ENCODE results near the gene CACNA1G.

CACNA1G gene

DNA sequence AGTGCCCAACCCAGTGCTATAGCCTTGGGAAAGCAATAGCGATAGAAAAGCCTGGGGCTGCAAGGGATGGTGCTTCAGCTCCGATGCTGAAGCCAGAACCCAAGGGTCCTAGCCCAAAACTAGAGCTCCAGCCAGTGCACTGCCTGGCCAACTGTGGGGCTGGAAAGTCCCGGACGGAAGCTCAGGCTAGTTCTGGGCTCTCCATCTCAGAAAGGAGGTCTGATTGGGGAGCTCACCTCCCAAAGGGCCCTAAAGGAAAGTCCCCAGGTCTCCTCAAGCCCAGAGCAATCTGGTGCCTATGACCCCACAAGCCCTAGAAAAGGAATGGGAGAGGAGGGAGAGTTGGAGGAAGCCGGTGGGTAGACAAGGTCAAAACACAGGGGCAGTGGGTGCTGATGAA is 72.1 kb downstream of the CACNA1G start:
- H3K27ac ChIP-seq, result no peak overlapping the region
- TF ChIP-seq CTCF (conservative IDR thresholded peaks at IDR 0.05), result no peak

GRCh38 chr17:50633683-50634082 is 73.2 kb downstream of the CACNA1G start:
- H3K27ac ChIP-seq, result no peak overlapping the region
- no peak for TF ChIP-seq CTCF (conservative IDR thresholded peaks at IDR 0.05)

- no peak for TF ChIP-seq CTCF (conservative IDR thresholded peaks at IDR 0.05)
- peak within 1 kb of the TSS; percentile 69; the same call in 1 of the 2 replicates for H3K27ac ChIP-seq
Observed at GRCh38 chr17:50634224-50634914, 73.9 kb downstream of the CACNA1G start, which contains the start of gene ABCC3. Gene ABCC3, plus strand, starts transcription at chr17:50634881. Its CDS starts 56 bp downstream, at chr17:50634937.

DNA sequence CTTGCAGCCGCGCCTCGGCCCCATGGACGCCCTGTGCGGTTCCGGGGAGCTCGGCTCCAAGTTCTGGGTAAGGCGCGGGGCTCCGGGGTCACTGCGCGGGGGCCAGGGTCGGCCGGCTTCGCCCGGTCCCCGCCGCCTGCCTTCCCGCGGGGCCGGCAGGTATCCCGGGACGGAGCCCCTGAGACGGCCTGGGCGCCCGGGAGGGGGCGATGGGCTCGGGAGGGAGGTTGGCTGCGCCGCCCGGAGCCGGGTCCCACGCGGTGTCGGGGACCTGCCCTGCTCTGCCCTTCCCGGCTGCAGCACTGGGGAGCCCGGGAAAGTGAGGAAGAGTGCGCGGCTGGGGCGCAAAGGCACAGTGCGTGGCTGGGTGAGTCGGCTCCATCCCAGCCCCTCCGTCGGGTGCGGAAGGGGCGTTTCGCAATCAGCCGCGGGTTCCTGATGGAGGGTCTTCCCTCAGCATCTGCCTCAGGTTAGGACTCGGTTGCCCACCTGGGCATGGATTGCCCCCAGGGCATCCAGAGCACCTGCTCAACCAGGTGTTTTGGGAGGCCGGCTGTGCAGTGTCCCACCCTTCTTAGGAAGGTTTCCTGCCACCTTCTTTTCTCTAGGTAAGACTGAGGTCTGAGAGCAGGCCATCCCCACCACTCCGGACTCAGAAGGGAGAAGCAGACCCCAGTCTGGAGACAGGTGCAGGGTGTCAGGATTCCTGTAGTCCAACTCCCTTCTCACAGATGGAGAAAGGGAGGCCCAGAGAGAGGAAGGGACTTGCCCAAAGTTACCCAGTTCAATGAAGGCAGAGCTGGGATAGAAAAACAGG is 74.6 kb downstream of the CACNA1G start:
- H3K27ac ChIP-seq, result peak overlapping the region; percentile 69; the same call in 1 of the 2 replicates
- 0 out of 2 replicates have a peak, but pooled peaks have one; percentile 34 for TF ChIP-seq CTCF (conservative IDR thresholded peaks at IDR 0.05)

DNA sequence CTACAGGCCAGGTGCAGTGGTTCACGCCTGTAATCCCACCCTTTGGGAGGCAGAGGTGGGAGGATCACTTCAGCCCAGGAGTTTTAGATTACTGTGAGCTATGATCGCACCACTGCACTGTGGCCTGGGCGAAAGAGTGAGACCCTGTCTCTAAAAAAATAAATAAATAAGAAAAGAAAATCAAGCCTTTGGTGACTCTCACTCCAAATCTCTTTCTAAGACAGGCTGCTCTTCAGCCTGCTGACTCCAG is 75.1 kb downstream of the CACNA1G start:
- no peak for TF ChIP-seq CTCF (conservative IDR thresholded peaks at IDR 0.05)
- H3K27ac ChIP-seq, result peak overlapping the region; percentile 69; the same call in 1 of the 2 replicates

DNA sequence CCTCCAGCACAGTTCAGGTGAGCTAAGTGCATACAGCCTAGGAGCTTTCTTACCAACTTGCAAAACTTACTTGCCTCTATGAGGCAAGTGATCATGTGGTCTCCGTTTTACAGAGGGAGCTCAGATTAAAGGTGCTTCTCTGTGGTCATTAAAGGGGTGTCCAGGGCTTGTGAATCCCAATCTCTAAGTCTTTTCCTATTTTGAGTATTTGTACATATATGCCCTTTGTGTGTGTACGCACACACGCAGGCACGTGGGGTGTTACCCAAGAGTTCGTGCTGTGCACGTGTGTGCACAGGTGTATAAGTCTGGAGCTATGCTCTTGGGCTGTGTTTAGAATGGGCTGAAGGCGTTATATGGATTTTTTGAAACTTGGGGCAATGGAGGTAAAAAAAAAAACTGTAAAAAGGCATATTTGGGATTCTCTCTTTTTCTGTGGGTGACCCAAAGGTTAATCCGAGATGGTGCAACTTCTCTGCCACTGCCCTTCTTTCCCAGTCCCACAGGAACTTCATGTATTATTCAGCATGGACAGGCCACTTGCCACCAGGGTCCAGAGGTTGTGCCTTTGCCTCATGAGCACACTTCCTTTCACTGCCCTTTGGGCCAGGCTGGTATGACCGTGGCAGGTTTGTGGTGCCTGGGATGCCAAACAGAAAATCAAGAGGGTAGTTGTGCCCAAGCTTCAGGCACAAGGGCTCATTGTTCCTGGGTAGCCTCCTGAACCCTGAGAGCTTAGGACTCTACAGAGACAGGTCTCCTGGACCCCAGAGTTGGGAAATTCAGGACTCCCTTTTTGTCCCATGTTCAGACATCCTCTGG is 75.7 kb downstream of the CACNA1G start:
- TF ChIP-seq CTCF (conservative IDR thresholded peaks at IDR 0.05), result no peak
- peak overlapping the region; percentile 69; the same call in 1 of the 2 replicates for H3K27ac ChIP-seq

GRCh38 chr17:50636804-50637195 is 76.3 kb downstream of the CACNA1G start:
- peak overlapping the region; percentile 86; the same call in 1 of the 2 replicates for H3K27ac ChIP-seq
- no peak for TF ChIP-seq CTCF (conservative IDR thresholded peaks at IDR 0.05)

Data from VCaP (cell line).